B cell (primary cell): Measurements from ENCODE around the gene SLC1A2. TPM values are rescaled to one million over a fixed set of nuclear protein-coding genes. Genes with fewer than 3 reads are reported as not detected.

ENCODE experiments used
- ATAC-seq: fragments of 200-7000 bp; cut with Tn5 transposase; one replicate; pipeline ENCODE4 v1.10.0; 2021; ENCODE audit warnings: low read depth, mild to moderate bottlenecking, moderate number of reproducible peaks, moderate library complexity
- CTCF ChIA-PET: fragments of 350-600 bp; sonication (Branson Sonifier 250); formaldehyde crosslinking; loops from one replicate; lab custom pipeline; 2021; ENCODE audit warnings: antibody characterized with exemption, inconsistent platforms; lab: Charles Lee
- POLR2A ChIA-PET: fragments of 350-600 bp; sonication (Branson Sonifier 250); formaldehyde crosslinking; loops from one replicate; lab custom pipeline; 2021; ENCODE audit warnings: antibody characterized with exemption; lab: Charles Lee
- DNase-seq: peaks from one replicate; pipeline ENCODE4 v3.0.0; 2013
- H2AFZ ChIP-seq: 2 replicates; pipeline ENCODE4 v1.6.1; 2012; ENCODE audit warnings: mild to moderate bottlenecking, low read depth, low read length; ENCODE audit not compliant: insufficient read depth, poor library complexity, severe bottlenecking
- H3K27ac ChIP-seq, 2 donors: 1 replicate in 1 of 2; 2 replicates in 1 of 2; pipeline ENCODE4 v1.5.1; 2012 to 2013; ENCODE audit warnings: low read length in 2 of 2, mild to moderate bottlenecking in 2 of 2, moderate library complexity in 1 of 2
- H3K27me3 ChIP-seq, 4 experiments: fragments of 200-600 bp in 1 of 4; sonication (generic) in 1 of 4; replicated peaks in 1 of 4; 1 replicate in 2 of 4; 2 replicates in 2 of 4; pipeline versions ENCODE4 v1.6.1 to v1.7.0; 2013 to 2016; ENCODE audit warnings: low read length in 3 of 4, mild to moderate bottlenecking in 2 of 4, mixed read lengths in 1 of 4, moderate library complexity in 1 of 4; ENCODE audit not compliant: insufficient read depth in 4 of 4, control insufficient read depth in 3 of 4; ENCODE audit errors: control extremely low read depth in 1 of 4
- H3K36me3 ChIP-seq, 2 experiments: replicated peaks in 1 of 2; 1 replicate in 1 of 2; 2 replicates in 1 of 2; pipeline versions ENCODE4 v1.6.1 to v1.7.1; 2013; ENCODE audit warnings: low read length in 1 of 2; ENCODE audit not compliant: insufficient read depth in 2 of 2, control insufficient read depth in 1 of 2; ENCODE audit errors: control extremely low read depth in 1 of 2, extremely low read depth in 1 of 2
- H3K4me1 ChIP-seq, 2 donors: fragments of 200-600 bp in 1 of 2; sonication (generic) in 1 of 2; 1 replicate in 1 of 2; 2 replicates in 1 of 2; pipeline versions ENCODE4 v1.5.1 to v1.6.1; 2013 to 2017; ENCODE audit warnings: low read length in 2 of 2; ENCODE audit not compliant: control insufficient read depth in 2 of 2, insufficient read depth in 2 of 2
- H3K4me2 ChIP-seq: replicated peaks from 2 replicates; pipeline ENCODE3; 2012; ENCODE audit warnings: mild to moderate bottlenecking, low read depth, low read length; ENCODE audit not compliant: poor library complexity, severe bottlenecking
- H3K4me3 ChIP-seq, 5 experiments: fragments of 200-600 bp in 1 of 5; sonication (generic) in 1 of 5; 1 replicate in 3 of 5; 2 replicates in 2 of 5; pipeline versions ENCODE4 v1.5.1 to v1.7.0; 2011 to 2016; ENCODE audit warnings: low read length in 4 of 5, mild to moderate bottlenecking in 4 of 5, low read depth in 2 of 5, control low read depth in 1 of 5, moderate library complexity in 1 of 5; ENCODE audit not compliant: insufficient read depth in 1 of 5; ENCODE audit errors: control extremely low read depth in 1 of 5, extremely low read depth in 1 of 5
- H3K79me2 ChIP-seq: fragments of 200-600 bp; sonication (generic); one replicate; pipeline ENCODE4 v1.6.0; 2016; ENCODE audit warnings: low read length; ENCODE audit not compliant: control insufficient read depth, insufficient read depth
- H3K9ac ChIP-seq: fragments of 200-600 bp; sonication (generic); 2 replicates; pipeline ENCODE4 v1.6.1; 2017; ENCODE audit warnings: mild to moderate bottlenecking, low read length, moderate library complexity
- H3K9me3 ChIP-seq, 3 donors: one replicate each; pipeline versions ENCODE4 v1.6.1 to v1.7.1; 2013; ENCODE audit warnings: low read length in 2 of 3; ENCODE audit not compliant: control insufficient read depth in 2 of 3, insufficient read depth in 1 of 3; ENCODE audit errors: control extremely low read depth in 1 of 3
- H4K20me1 ChIP-seq: 2 replicates; pipeline ENCODE4 v1.6.0; 2012; ENCODE audit warnings: mild to moderate bottlenecking, low read length; ENCODE audit not compliant: insufficient read depth, control insufficient read depth, poor library complexity, severe bottlenecking
- H3K27ac Mint-ChIP-seq: one replicate; pipeline ENCODE4 v1.8.0; 2021; ENCODE audit warnings: mixed read lengths
- H3K27me3 Mint-ChIP-seq: one replicate; pipeline ENCODE4 v1.8.0; 2021; ENCODE audit warnings: mixed read lengths
- H3K4me1 Mint-ChIP-seq: one replicate; pipeline ENCODE4 v1.8.0; 2021; ENCODE audit warnings: mixed read lengths
- H3K4me3 Mint-ChIP-seq: one replicate; pipeline ENCODE4 v1.8.0; 2021; ENCODE audit warnings: mixed read lengths
- H3K9me3 Mint-ChIP-seq: one replicate; pipeline ENCODE4 v1.8.0; 2022; ENCODE audit warnings: mixed read lengths; ENCODE audit not compliant: insufficient read depth
- CTCF ChIP-seq: fragments of 200-600 bp; IDR thresholded peaks from one replicate; pipeline ENCODE4 v1.8.0; 2022; ENCODE audit warnings: antibody characterized with exemption, mild to moderate bottlenecking
- EZH2 ChIP-seq: IDR thresholded peaks from 2 replicates; pipeline ENCODE4 v1.6.1; 2012; ENCODE audit warnings: borderline replicate concordance, low read depth, mild to moderate bottlenecking, moderate library complexity, low read length; ENCODE audit not compliant: insufficient read depth, poor library complexity, severe bottlenecking
- WGBS: methylation state at CpG from one replicate; pipeline ENCODE4 v1.1.5; 2013; ENCODE audit warnings: missing lambda C conversion rate; ENCODE audit not compliant: insufficient coverage; 5-methylcytosine and 5-hydroxymethylcytosine counted together
- intact Hi-C: fragments of 100-400 bp; cut with micrococcal nuclease; formaldehyde crosslinking; loops from one replicate; pipeline ENCODE4 v1.10.0; 2022
- polyA plus RNA-seq: library from polyadenylated mRNA; depleted of rRNA; stranded (reverse); fragments of >200 nt; gene quantifications from 2 replicates; pipeline ENCODE4 v1.2.3, GENCODE V29; 2012
- total RNA-seq, 2 donors: library from RNA; stranded (reverse); fragments of 120-200 nt in 1 of 2; gene quantifications; 1 replicate in 1 of 2; 2 replicates in 1 of 2; pipeline versions ENCODE4 v1.2.3 to v1.2.4, GENCODE V29; 2013 to 2022

The SLC1A2 gene
- total and polyA plus RNA-seq, 2 donors (not counting 1 experiment from before 2014, with no cell fraction given) = not detected

GRCh38 chr11:35313066-35313759, 106.1 kb downstream of the SLC1A2 start:
- H4K20me1 ChIP-seq = no peaks in the 10 kb centered on the region
- H3K9me3 ChIP-seq = peaks cover 0 to 2% (median 0%) of the 10 kb centered on the region in 3 donors
- H3K27me3 ChIP-seq = no peaks in the 10 kb centered on the region
- no peaks in the 10 kb centered on the region for H3K36me3 ChIP-seq
- peak; percentile 84 for DNase-seq
- H3K27me3 Mint-ChIP-seq = no peaks in the 10 kb centered on the region
- TF ChIP-seq CTCF (no peak), EZH2 (no peak)
- POLR2A ChIA-PET = interaction anchor here (0.6 to 1.1 kb wide), 2 partner anchors 22 to 397 kb away, joined by 3 to 4 read pairs; partner anchors contain the start of genes APIP and PDHX
- CTCF ChIA-PET = interaction anchor here (0.9 to 1.5 kb wide), 6 partner anchors 15 to 663 kb away, joined by 3 to 6 read pairs (median 3); no protein-coding TSS in a partner anchor
- H3K9me3 Mint-ChIP-seq = no peaks in the 10 kb centered on the region
- peak overlapping the region; percentile 73 for H3K4me2 ChIP-seq
- intact Hi-C loops = loop anchor here (1.0 to 10.0 kb wide), 7 partner anchors 21 to 876 kb away; partner anchors contain the start of genes APIP, CAT and PDHX
- ATAC-seq = peak; percentile 91
- no peaks in the 10 kb centered on the region for H3K79me2 ChIP-seq
- peak overlapping the region; percentile 63 for H3K4me3 Mint-ChIP-seq
- peaks cover 56% of the 10 kb centered on the region for H3K4me1 Mint-ChIP-seq
- peak overlapping the region; percentile 52 for H2AFZ ChIP-seq
- peak overlapping the region; percentile 41 for H3K9ac ChIP-seq
- H3K27ac Mint-ChIP-seq = peak overlapping the region; percentile 86
- H3K27ac ChIP-seq = peak overlapping the region; percentile 92 to 93
- WGBS = 0% methylated on average over 2 of the region's 7 CpGs
- H3K4me1 ChIP-seq = peaks cover 43 to 61% of the 10 kb centered on the region in 2 donors
- peak overlapping the region in 2 of 5 experiments; percentile 20 to 42 for H3K4me3 ChIP-seq

- no peak for TF ChIP-seq EZH2
- TF ChIP-seq CTCF = no peak
- no peak for DNase-seq
- no peaks in the 10 kb centered on the region for H3K36me3 ChIP-seq
- no peaks in the 10 kb centered on the region for H3K27me3 ChIP-seq
- peak overlapping the region; percentile 79 for H3K27ac Mint-ChIP-seq
- peak overlapping the region; percentile 31 to 32 for H3K27ac ChIP-seq
- H3K79me2 ChIP-seq = no peaks in the 10 kb centered on the region
- H3K9me3 ChIP-seq = peaks cover 0 to 2% (median 0%) of the 10 kb centered on the region in 3 donors
- no peaks in the 10 kb centered on the region for H3K9me3 Mint-ChIP-seq
- no peaks in the 10 kb centered on the region for H4K20me1 ChIP-seq
- peak overlapping the region; percentile 36 for H3K4me2 ChIP-seq
- peak overlapping the region; percentile 20 for H3K4me3 Mint-ChIP-seq
- no peaks in the 10 kb centered on the region for H3K27me3 Mint-ChIP-seq
- H2AFZ ChIP-seq = peak overlapping the region; percentile 11
- ChIA-PET CTCF (interaction anchor here (0.6 to 1.4 kb wide), 3 partner anchors 74 to 383 kb away, joined by 3 to 9 read pairs (median 3); no protein-coding TSS in a partner anchor), POLR2A (no interaction called here)
- intact Hi-C loops = loop anchor here (5.0 to 10.0 kb wide), 5 partner anchors 41 to 874 kb away; partner anchors contain the start of genes APIP, CAT and PDHX
- no peak for ATAC-seq
- 10% methylated on average over 2 of the region's 3 CpGs for WGBS
- peak overlapping the region in 1 of 5 experiments; percentile 10 for H3K4me3 ChIP-seq
- peaks cover 45% of the 10 kb centered on the region for H3K4me1 Mint-ChIP-seq
- H3K4me1 ChIP-seq = peaks cover 37 to 43% of the 10 kb centered on the region in 2 donors
- H3K9ac ChIP-seq = no peak overlapping the region
These were observed 108.0 kb downstream of the SLC1A2 start for GRCh38 chr11:35311331-35311730.
